SK-N-SH treated with all-trans-retinoic acid at 6 μM for 48 hours (cell line): ENCODE results near the gene LPP.

Experiments
- ATAC-seq: fragments of 200-7000 bp; cut with Tn5 transposase; 3 replicates; pipeline ENCODE4 v1.9.1; 2020; ENCODE audit warnings: mild to moderate bottlenecking, moderate library complexity
- ARNTL ChIP-seq: fragments of 450-650 bp; formaldehyde crosslinking; IDR thresholded peaks from 2 replicates; pipeline ENCODE4 v1.5.0; 2020; ENCODE audit warnings: low read depth, mild to moderate bottlenecking, moderate library complexity, borderline replicate concordance
- BACH2 ChIP-seq: fragments of 250-450 bp; sonication (Bioruptor Pico); IDR thresholded peaks from 2 replicates; pipeline ENCODE4 v1.9.0; 2021; ENCODE audit warnings: mild to moderate bottlenecking, borderline replicate concordance
- CREB5 ChIP-seq: fragments of 250-450 bp; sonication (Bioruptor Pico); IDR thresholded peaks from 2 replicates; pipeline ENCODE4 v1.5.1; 2020; ENCODE audit warnings: low read depth, mild to moderate bottlenecking, moderate library complexity
- CSDC2 ChIP-seq: fragments of 250-450 bp; sonication (Bioruptor Pico); IDR thresholded peaks from 2 replicates; pipeline ENCODE4 v1.5.0; 2020; ENCODE audit warnings: mild to moderate bottlenecking, moderate library complexity
- ESRRG ChIP-seq: fragments of 250-450 bp; sonication (Bioruptor Pico); IDR thresholded peaks from 2 replicates; pipeline ENCODE4 v1.6.1; 2021; ENCODE audit warnings: mild to moderate bottlenecking
- GLIS3 ChIP-seq: fragments of 250-450 bp; sonication (Bioruptor Pico); IDR thresholded peaks from 2 replicates; pipeline ENCODE4 v1.5.0; 2020; ENCODE audit warnings: mild to moderate bottlenecking, moderate library complexity
- ISL1 ChIP-seq: fragments of 250-450 bp; sonication (Bioruptor Pico); IDR thresholded peaks from 2 replicates; pipeline ENCODE4 v2.1.2; 2022; ENCODE audit warnings: mild to moderate bottlenecking, moderate library complexity
- OSR1 ChIP-seq: fragments of 250-450 bp; sonication (Bioruptor Pico); IDR thresholded peaks from 2 replicates; pipeline ENCODE4 v1.8.0; 2022; ENCODE audit warnings: moderate library complexity, mild to moderate bottlenecking, inconsistent platforms
- POU6F1 ChIP-seq: fragments of 250-450 bp; sonication (Bioruptor Pico); IDR thresholded peaks from 2 replicates; pipeline ENCODE4 v1.8.0; 2021; ENCODE audit warnings: low read depth, mild to moderate bottlenecking, moderate library complexity, borderline replicate concordance
- PPARA ChIP-seq: fragments of 250-450 bp; sonication (Bioruptor Pico); IDR thresholded peaks from 2 replicates; pipeline ENCODE4 v1.5.0; 2020; ENCODE audit warnings: mild to moderate bottlenecking, borderline replicate concordance
- RARB ChIP-seq: fragments of 250-450 bp; sonication (Bioruptor Pico); IDR thresholded peaks from 2 replicates; pipeline ENCODE4 v1.8.0; 2021; ENCODE audit warnings: mild to moderate bottlenecking, moderate library complexity
- SNAI2 ChIP-seq: fragments of 250-450 bp; sonication (Bioruptor Pico); IDR thresholded peaks from 2 replicates; pipeline ENCODE4 v1.5.0; 2020; ENCODE audit warnings: mild to moderate bottlenecking, moderate library complexity
- TCF4 ChIP-seq: fragments of 250-450 bp; sonication (Bioruptor Pico); IDR thresholded peaks from 2 replicates; pipeline ENCODE4 v1.8.0; 2021; ENCODE audit warnings: mild to moderate bottlenecking, moderate library complexity, borderline replicate concordance
- TOX ChIP-seq: fragments of 250-450 bp; sonication (Bioruptor Pico); IDR thresholded peaks from 2 replicates; pipeline ENCODE4 v1.8.0; 2021; ENCODE audit warnings: mild to moderate bottlenecking, moderate library complexity, borderline replicate concordance
- ZC3H10 ChIP-seq: fragments of 250-450 bp; sonication (Bioruptor Pico); IDR thresholded peaks from 2 replicates; pipeline ENCODE4 v1.5.1; 2021; ENCODE audit warnings: mild to moderate bottlenecking, moderate library complexity
- ZFP3 ChIP-seq: fragments of 250-450 bp; sonication (Bioruptor Pico); IDR thresholded peaks from 2 replicates; pipeline ENCODE4 v1.5.0; 2020; ENCODE audit warnings: mild to moderate bottlenecking, moderate library complexity
- ZFP30 ChIP-seq: fragments of 450-650 bp; formaldehyde crosslinking; IDR thresholded peaks from 2 replicates; pipeline ENCODE4 v1.5.0; 2022; ENCODE audit warnings: mild to moderate bottlenecking, moderate library complexity
- ZNF70 ChIP-seq: fragments of 450-650 bp; formaldehyde crosslinking; IDR thresholded peaks from 2 replicates; pipeline ENCODE4 v1.5.0; 2020; ENCODE audit warnings: mild to moderate bottlenecking, moderate library complexity
- ZNF8 ChIP-seq: fragments of 450-650 bp; formaldehyde crosslinking; IDR thresholded peaks from 2 replicates; pipeline ENCODE4 v1.5.0; 2020; ENCODE audit warnings: mild to moderate bottlenecking, moderate library complexity
- TF ChIP-seq, protein P1 (sequence below): fragments of 250-450 bp; sonication (Bioruptor Pico); IDR thresholded peaks from 2 replicates; pipeline ENCODE4 v1.5.1; 2021; ENCODE audit warnings: mild to moderate bottlenecking, moderate library complexity
- TF ChIP-seq, protein P2 (sequence below): fragments of 250-450 bp; sonication (Bioruptor Pico); IDR thresholded peaks from 2 replicates; pipeline ENCODE4 v1.5.0; 2020; ENCODE audit warnings: mild to moderate bottlenecking, moderate library complexity

LPP gene

DNA sequence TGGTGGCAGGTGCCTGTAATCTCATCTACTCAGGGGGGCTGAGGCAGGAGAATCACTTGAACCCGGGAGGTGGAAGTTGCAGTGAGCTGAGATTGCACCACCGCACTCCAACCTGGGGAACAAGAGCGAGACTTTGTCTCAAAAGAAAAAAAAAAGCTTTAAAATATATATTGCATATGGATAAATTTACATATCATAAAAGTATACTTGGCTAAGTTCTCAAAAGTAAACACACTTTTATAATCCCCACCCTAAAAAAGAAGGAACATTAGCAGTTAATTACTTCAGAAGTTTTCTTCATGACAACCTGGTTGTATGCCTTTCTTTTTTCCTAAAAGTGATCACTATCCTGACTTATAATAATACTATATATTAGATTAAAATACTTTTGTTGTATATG is 648.7 kb downstream of the LPP start:
- TF ChIP-seq RARB (no peak), TOX (CRISPR knock-in tag) (no peak), PPARA (CRISPR knock-in tag) (no peak), SNAI2 (CRISPR knock-in tag) (no peak), ZNF8 (CRISPR knock-in tag) (no peak)
- TF ChIP-seq, protein P1, sequence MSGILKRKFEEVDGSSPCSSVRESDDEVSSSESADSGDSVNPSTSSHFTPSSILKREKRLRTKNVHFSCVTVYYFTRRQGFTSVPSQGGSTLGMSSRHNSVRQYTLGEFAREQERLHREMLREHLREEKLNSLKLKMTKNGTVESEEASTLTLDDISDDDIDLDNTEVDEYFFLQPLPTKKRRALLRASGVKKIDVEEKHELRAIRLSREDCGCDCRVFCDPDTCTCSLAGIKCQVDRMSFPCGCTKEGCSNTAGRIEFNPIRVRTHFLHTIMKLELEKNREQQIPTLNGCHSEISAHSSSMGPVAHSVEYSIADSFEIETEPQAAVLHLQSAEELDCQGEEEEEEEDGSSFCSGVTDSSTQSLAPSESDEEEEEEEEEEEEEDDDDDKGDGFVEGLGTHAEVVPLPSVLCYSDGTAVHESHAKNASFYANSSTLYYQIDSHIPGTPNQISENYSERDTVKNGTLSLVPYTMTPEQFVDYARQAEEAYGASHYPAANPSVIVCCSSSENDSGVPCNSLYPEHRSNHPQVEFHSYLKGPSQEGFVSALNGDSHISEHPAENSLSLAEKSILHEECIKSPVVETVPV (CRISPR knock-in tag) = no peak
- no peak for ATAC-seq

- ATAC-seq = no peak
- TF ChIP-seq RARB (no peak), ZFP30 (no peak), CSDC2 (no peak), ZNF70 (CRISPR knock-in tag) (no peak), ZNF8 (CRISPR knock-in tag) (no peak), ZFP3 (CRISPR knock-in tag) (no peak), ZC3H10 (no peak), TOX (CRISPR knock-in tag) (no peak), PPARA (CRISPR knock-in tag) (no peak)
- TF ChIP-seq, protein P1 (CRISPR knock-in tag) = no peak
These were observed 653.0 kb downstream of the LPP start for GRCh38 chr3:188807006-188807405.

DNA sequence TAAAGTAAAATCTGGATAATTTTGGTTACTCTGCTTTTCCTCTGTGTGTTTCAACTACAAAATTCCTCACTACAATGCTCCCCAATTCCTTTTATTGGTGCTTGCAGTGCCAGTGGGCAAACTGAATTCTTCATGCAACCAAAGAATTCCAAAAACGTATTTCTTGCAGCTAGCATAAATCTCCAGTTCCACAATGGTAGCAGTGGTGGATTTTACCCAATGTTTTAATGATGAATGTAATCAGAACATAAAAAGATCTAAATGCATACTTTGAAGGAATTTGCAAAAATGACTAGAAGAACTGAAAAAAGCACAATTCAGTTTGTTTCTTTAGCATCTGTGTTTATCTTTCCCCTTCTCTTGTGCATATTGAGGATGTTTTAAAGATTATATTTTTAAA is 658.2 kb downstream of the LPP start:
- ATAC-seq = no peak
- TF ChIP-seq CREB5 (CRISPR knock-in tag) (no peak), OSR1 (CRISPR knock-in tag) (no peak), SNAI2 (CRISPR knock-in tag) (no peak), ARNTL (no peak), ESRRG (CRISPR knock-in tag) (no peak), ZNF70 (CRISPR knock-in tag) (no peak), ZFP3 (CRISPR knock-in tag) (no peak), TOX (CRISPR knock-in tag) (no peak), ZFP30 (no peak), BACH2 (CRISPR knock-in tag) (no peak), TCF4 (no peak), POU6F1 (CRISPR knock-in tag) (no peak), ISL1 (CRISPR knock-in tag) (no peak), ZC3H10 (no peak), GLIS3 (CRISPR knock-in tag) (no peak), PPARA (CRISPR knock-in tag) (no peak), RARB (no peak), ZNF8 (CRISPR knock-in tag) (no peak)
- TF ChIP-seq, protein P1 (CRISPR knock-in tag) = no peak
- TF ChIP-seq, protein P2, sequence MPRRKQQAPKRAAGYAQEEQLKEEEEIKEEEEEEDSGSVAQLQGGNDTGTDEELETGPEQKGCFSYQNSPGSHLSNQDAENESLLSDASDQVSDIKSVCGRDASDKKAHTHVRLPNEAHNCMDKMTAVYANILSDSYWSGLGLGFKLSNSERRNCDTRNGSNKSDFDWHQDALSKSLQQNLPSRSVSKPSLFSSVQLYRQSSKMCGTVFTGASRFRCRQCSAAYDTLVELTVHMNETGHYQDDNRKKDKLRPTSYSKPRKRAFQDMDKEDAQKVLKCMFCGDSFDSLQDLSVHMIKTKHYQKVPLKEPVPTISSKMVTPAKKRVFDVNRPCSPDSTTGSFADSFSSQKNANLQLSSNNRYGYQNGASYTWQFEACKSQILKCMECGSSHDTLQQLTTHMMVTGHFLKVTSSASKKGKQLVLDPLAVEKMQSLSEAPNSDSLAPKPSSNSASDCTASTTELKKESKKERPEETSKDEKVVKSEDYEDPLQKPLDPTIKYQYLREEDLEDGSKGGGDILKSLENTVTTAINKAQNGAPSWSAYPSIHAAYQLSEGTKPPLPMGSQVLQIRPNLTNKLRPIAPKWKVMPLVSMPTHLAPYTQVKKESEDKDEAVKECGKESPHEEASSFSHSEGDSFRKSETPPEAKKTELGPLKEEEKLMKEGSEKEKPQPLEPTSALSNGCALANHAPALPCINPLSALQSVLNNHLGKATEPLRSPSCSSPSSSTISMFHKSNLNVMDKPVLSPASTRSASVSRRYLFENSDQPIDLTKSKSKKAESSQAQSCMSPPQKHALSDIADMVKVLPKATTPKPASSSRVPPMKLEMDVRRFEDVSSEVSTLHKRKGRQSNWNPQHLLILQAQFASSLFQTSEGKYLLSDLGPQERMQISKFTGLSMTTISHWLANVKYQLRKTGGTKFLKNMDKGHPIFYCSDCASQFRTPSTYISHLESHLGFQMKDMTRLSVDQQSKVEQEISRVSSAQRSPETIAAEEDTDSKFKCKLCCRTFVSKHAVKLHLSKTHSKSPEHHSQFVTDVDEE = no peak
